Activated CD4-positive, alpha-beta T cell treated with anti-CD3 and anti-CD28 coated beads for 36 hours (primary cell): ENCODE data around the gene ACVR2B. TPM values are rescaled to one million over a fixed set of nuclear protein-coding genes. Genes with fewer than 3 reads are reported as not detected.

Experiments
- ATAC-seq: fragments of 200-7000 bp; cut with Tn5 transposase; one replicate; pipeline ENCODE4 v1.10.0; 2021; ENCODE audit warnings: mild to moderate bottlenecking, moderate library complexity
- CTCF ChIA-PET: fragments of 350-600 bp; sonication (Branson Sonifier 250); formaldehyde crosslinking; loops from one replicate; lab custom pipeline; 2021; ENCODE audit warnings: antibody characterized with exemption; lab: Charles Lee
- POLR2A ChIA-PET: fragments of 350-600 bp; sonication (Branson Sonifier 250); formaldehyde crosslinking; loops from one replicate; lab custom pipeline; 2021; ENCODE audit warnings: antibody characterized with exemption, inconsistent platforms; lab: Charles Lee
- DNase-seq: peaks from one replicate; pipeline ENCODE4 v3.0.0-alpha.2; 2020
- H3K27ac Mint-ChIP-seq: one replicate; pipeline ENCODE4 v1.8.0; 2021; ENCODE audit warnings: mixed read lengths
- H3K27me3 Mint-ChIP-seq: one replicate; pipeline ENCODE4 v1.8.0; 2021; ENCODE audit warnings: mixed read lengths
- H3K36me3 Mint-ChIP-seq: one replicate; pipeline ENCODE4 v1.8.0; 2021; ENCODE audit warnings: low read depth, mixed read lengths
- H3K4me1 Mint-ChIP-seq: one replicate; pipeline ENCODE4 v1.8.0; 2021; ENCODE audit warnings: mixed read lengths
- H3K4me3 Mint-ChIP-seq: one replicate; pipeline ENCODE4 v1.8.0; 2021; ENCODE audit warnings: mild to moderate bottlenecking, moderate library complexity, mixed read lengths
- H3K9me3 Mint-ChIP-seq: one replicate; pipeline ENCODE4 v1.8.0; 2021; ENCODE audit warnings: low read depth, mixed read lengths
- intact Hi-C, 2 experiments: fragments of 100-400 bp; cut with DNase I in 1 of 2; cut with micrococcal nuclease in 1 of 2; formaldehyde crosslinking; loops; one replicate each; pipeline versions ENCODE4 v1.14.2 to v1.15.1; 2022 to 2024; cut with DNase I, micrococcal nuclease
- total RNA-seq, 2 experiments: library from RNA; stranded (reverse); gene quantifications; one replicate each; pipeline ENCODE4 v1.2.3, GENCODE V29; 2021

Gene ACVR2B
- total RNA-seq, 2 experiments from 2014 or later = 5.7 to 6.9 TPM

- ChIA-PET CTCF (no interaction called here), POLR2A (no interaction called here)
- H3K36me3 Mint-ChIP-seq = peaks cover 15% of the 10 kb centered on the region
- H3K27me3 Mint-ChIP-seq = no peaks in the 10 kb centered on the region
- ATAC-seq = no peak
- H3K9me3 Mint-ChIP-seq = no peaks in the 10 kb centered on the region
- intact Hi-C loops = no loop called here
- H3K4me3 Mint-ChIP-seq = no peak overlapping the region
- no peak overlapping the region for H3K27ac Mint-ChIP-seq
- DNase-seq = no peak
- H3K4me1 Mint-ChIP-seq = peaks cover 4% of the 10 kb centered on the region
Observed at GRCh38 chr3:38533285-38533976, 79.7 kb downstream of the ACVR2B start.

DNA sequence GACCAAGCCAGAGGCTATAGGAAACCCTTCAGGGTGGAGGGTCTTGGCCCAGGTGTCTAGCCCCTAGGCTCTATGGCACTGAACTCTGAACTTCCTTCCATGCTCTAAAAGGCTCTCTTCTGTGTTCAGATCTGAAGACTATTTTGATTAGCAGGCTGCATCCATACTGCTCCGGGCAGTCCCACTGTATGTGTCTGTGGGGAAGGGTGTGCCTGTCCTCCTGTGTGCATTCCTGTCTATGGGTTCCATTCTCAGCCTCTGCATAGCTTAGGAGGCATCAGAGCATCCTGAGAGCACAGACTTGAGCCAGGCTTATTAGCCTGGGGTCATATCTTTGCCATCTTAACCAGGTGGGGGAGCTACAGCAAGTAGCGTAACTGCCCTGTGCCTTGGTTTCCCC is 80.5 kb downstream of the ACVR2B start:
- Mint-ChIP-seq H3K9me3 (no peaks in the 10 kb centered on the region), H3K4me1 (peaks cover 4% of the 10 kb centered on the region), H3K27me3 (no peaks in the 10 kb centered on the region), H3K4me3 (no peak overlapping the region), H3K36me3 (peaks cover 15% of the 10 kb centered on the region), H3K27ac (no peak overlapping the region)
- ATAC-seq (no peak), DNase-seq (no peak)
- intact Hi-C loops = no loop called here
- ChIA-PET POLR2A (no interaction called here), CTCF (interaction anchor here (1.0 kb wide), 1 partner anchor 13 kb away, joined by 4 read pairs; no protein-coding TSS in a partner anchor)

DNA sequence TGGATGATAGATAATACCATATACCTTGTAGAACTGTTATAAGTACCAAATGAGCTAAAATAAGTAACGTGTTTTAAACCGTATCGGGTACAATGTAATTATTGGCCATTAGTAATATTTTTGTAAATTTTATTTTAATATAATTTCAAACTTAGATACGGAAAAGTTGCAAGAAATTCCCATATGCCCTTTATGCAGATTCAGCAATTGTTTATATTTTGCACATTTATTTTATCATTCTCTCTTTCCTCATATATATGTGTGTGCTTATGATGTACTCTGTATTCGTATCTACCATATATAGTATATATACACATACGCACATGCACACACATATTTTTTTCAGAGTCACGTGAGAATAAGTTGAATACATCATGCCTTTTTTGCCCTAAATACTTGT is 80.9 kb downstream of the ACVR2B start:
- no peaks in the 10 kb centered on the region for H3K27me3 Mint-ChIP-seq
- intact Hi-C loops = no loop called here
- H3K4me1 Mint-ChIP-seq = peaks cover 4% of the 10 kb centered on the region
- DNase-seq (no peak), ATAC-seq (no peak)
- H3K27ac Mint-ChIP-seq = no peak overlapping the region
- no peak overlapping the region for H3K4me3 Mint-ChIP-seq
- POLR2A ChIA-PET = no interaction called here
- CTCF ChIA-PET = interaction anchor here (1.0 kb wide), 1 partner anchor 13 kb away, joined by 4 read pairs; no protein-coding TSS in a partner anchor
- H3K9me3 Mint-ChIP-seq = no peaks in the 10 kb centered on the region
- H3K36me3 Mint-ChIP-seq = peaks cover 14% of the 10 kb centered on the region

- Mint-ChIP-seq H3K4me3 (no peak overlapping the region), H3K27me3 (no peaks in the 10 kb centered on the region), H3K4me1 (peaks cover 4% of the 10 kb centered on the region), H3K27ac (no peak overlapping the region), H3K9me3 (no peaks in the 10 kb centered on the region), H3K36me3 (peaks cover 4% of the 10 kb centered on the region)
- ATAC-seq = no peak
- no peak for DNase-seq
- intact Hi-C loops = no loop called here
- CTCF ChIA-PET = interaction anchor here (3.3 kb wide), 1 partner anchor 15 kb away, joined by 11 read pairs; no protein-coding TSS in a partner anchor
- POLR2A ChIA-PET = interaction anchor here (0.7 kb wide), 1 partner anchor 709 kb away, joined by 3 read pairs; no protein-coding TSS in a partner anchor
Observed at GRCh38 chr3:38536671-38537070, 83.0 kb downstream of the ACVR2B start.

- H3K9me3 Mint-ChIP-seq = no peaks in the 10 kb centered on the region
- ATAC-seq = no peak
- H3K4me1 Mint-ChIP-seq = peaks cover 4% of the 10 kb centered on the region
- no peaks in the 10 kb centered on the region for H3K27me3 Mint-ChIP-seq
- POLR2A ChIA-PET = no interaction called here
- H3K4me3 Mint-ChIP-seq = no peak overlapping the region
- H3K36me3 Mint-ChIP-seq = peaks cover 4% of the 10 kb centered on the region
- DNase-seq = no peak
- CTCF ChIA-PET = interaction anchor here (3.3 kb wide), 1 partner anchor 17 kb away, joined by 11 read pairs; no protein-coding TSS in a partner anchor
- H3K27ac Mint-ChIP-seq = no peak overlapping the region
- intact Hi-C loops = no loop called here
Observed at GRCh38 chr3:38538773-38539353, 85.2 kb downstream of the ACVR2B start.

- no peak overlapping the region for H3K27ac Mint-ChIP-seq
- intact Hi-C loops = no loop called here
- H3K4me3 Mint-ChIP-seq = no peak overlapping the region
- ChIA-PET POLR2A (no interaction called here), CTCF (no interaction called here)
- DNase-seq = no peak
- H3K4me1 Mint-ChIP-seq = no peaks in the 10 kb centered on the region
- ATAC-seq = no peak
- no peaks in the 10 kb centered on the region for H3K27me3 Mint-ChIP-seq
- no peaks in the 10 kb centered on the region for H3K9me3 Mint-ChIP-seq
- no peaks in the 10 kb centered on the region for H3K36me3 Mint-ChIP-seq
Observed at GRCh38 chr3:38541806-38542205, 88.1 kb downstream of the ACVR2B start.

Other genes with a start within 250 kb of the ACVR2B start
- under 1 TPM; 0.21 TPM for gene SLC22A13, start 188.1 kb upstream of the ACVR2B start, total RNA-seq
- gene SLC22A14, start 171.6 kb upstream of the ACVR2B start, total RNA-seq = not detected
- 1 to 10 TPM; 5.0 to 5.3 TPM for gene XYLB, start 107.1 kb upstream of the ACVR2B start, total RNA-seq
- gene EXOG, start 42.5 kb downstream of the ACVR2B start, total RNA-seq = 10 to 100 TPM; 13.0 to 14.9 TPM
- under 1 TPM; 0.14 to 0.39 TPM for gene SCN5A, start 195.8 kb downstream of the ACVR2B start, total RNA-seq